Measurements from ENCODE around the gene IGF2BP2. TPM values are rescaled to one million over a fixed set of nuclear protein-coding genes. Genes with fewer than 3 reads are reported as not detected.

The IGF2BP2 gene
- polyA plus RNA-seq, 1 experiment = 9.9 TPM

DNA sequence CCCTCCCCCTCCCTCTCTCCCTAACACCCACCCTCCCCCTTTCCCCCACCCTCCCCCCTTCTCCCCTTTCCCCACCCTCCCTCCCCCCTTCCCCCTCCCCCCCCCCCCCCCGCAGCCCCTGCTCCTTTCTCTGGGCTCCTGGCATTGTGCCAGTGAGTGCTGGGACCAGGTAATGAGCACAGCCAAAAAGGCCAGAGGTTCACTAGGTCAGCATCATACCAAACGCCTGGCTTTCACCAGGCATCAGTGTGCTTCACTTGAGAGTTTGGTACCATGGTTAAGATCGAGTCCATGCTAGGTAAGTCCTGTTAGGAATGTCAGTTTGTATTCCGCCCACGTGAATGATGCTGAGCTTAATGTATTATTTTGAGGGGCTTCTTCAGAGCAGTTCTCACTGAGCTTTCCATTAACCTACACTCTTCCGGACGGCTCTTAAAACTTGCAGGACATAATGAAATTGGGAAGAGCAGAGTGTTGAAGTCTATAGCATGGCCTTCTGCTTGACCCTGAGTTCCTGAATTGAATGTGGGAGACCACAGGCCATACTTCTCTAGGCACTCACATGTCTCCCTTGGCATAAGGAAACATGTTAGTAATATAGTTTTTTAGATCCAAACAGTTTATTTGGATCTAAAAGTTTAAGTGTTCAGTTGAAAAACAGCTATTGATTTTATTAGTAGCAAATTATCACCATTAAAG, 193.2 kb downstream of the IGF2BP2 start:
- CTCF ChIA-PET = interaction anchor here (0.7 to 1.4 kb wide), 2 partner anchors 29 to 349 kb away, joined by 4 to 6 read pairs; no protein-coding TSS in a partner anchor

DNA sequence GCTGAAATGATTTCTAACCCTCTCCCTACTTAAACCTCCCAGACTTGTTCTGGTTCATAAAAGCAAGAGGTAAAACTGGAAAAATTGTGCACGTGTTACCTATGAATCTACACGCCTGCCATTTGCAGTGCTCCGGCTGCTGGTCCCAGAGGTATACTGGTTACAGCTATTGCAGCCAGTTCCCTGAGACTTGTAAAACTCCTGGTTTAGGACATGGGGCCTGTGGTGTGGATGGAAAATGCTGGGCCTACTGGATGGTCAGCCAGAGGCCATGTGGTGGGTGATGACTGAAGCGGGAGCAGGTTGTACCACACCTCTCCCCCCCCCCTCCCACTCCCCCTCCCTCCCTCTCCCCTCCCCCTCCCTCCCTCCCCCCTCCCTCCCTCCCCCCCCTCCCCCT, 193.7 kb downstream of the IGF2BP2 start:
- CTCF ChIA-PET = interaction anchor here (1.1 to 1.4 kb wide), 2 partner anchors 29 kb away, joined by 4 read pairs; no protein-coding TSS in a partner anchor
- no peak overlapping the region for H3K4me3 ChIP-seq (ENCODE audit: low read depth, low read length)
- H3K9me3 ChIP-seq (ENCODE audit: control insufficient read depth, insufficient read depth, low read length) = no peaks in the 10 kb centered on the region
- POLR2A ChIA-PET = no interaction called here
- H3K27ac ChIP-seq (ENCODE audit: low read depth, low read length) = no peak overlapping the region
- H3K27me3 ChIP-seq (ENCODE audit: control insufficient read depth, insufficient read depth, low read length) = no peaks in the 10 kb centered on the region
- no peak for DNase-seq (ENCODE audit: low read depth, low spot score)
- TF ChIP-seq, protein P1, sequence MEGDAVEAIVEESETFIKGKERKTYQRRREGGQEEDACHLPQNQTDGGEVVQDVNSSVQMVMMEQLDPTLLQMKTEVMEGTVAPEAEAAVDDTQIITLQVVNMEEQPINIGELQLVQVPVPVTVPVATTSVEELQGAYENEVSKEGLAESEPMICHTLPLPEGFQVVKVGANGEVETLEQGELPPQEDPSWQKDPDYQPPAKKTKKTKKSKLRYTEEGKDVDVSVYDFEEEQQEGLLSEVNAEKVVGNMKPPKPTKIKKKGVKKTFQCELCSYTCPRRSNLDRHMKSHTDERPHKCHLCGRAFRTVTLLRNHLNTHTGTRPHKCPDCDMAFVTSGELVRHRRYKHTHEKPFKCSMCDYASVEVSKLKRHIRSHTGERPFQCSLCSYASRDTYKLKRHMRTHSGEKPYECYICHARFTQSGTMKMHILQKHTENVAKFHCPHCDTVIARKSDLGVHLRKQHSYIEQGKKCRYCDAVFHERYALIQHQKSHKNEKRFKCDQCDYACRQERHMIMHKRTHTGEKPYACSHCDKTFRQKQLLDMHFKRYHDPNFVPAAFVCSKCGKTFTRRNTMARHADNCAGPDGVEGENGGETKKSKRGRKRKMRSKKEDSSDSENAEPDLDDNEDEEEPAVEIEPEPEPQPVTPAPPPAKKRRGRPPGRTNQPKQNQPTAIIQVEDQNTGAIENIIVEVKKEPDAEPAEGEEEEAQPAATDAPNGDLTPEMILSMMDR (IDR thresholded peaks at IDR 0.05; ENCODE audit: low read depth, low read length) = no peak

More for the DNA sequence above, 193.2 kb downstream of the IGF2BP2 start:
- POLR2A ChIA-PET = no interaction called here
- TF ChIP-seq, protein P1 (IDR thresholded peaks at IDR 0.05; ENCODE audit: low read depth, low read length) = no peak
- H3K9me3 ChIP-seq (ENCODE audit: control insufficient read depth, insufficient read depth, low read length) = no peaks in the 10 kb centered on the region
- no peak overlapping the region for H3K4me3 ChIP-seq (ENCODE audit: low read depth, low read length)
- no peak overlapping the region for H3K27ac ChIP-seq (ENCODE audit: low read depth, low read length)
- H3K27me3 ChIP-seq (ENCODE audit: control insufficient read depth, insufficient read depth, low read length) = no peaks in the 10 kb centered on the region
- DNase-seq (ENCODE audit: low read depth, low spot score) = no peak

DNA sequence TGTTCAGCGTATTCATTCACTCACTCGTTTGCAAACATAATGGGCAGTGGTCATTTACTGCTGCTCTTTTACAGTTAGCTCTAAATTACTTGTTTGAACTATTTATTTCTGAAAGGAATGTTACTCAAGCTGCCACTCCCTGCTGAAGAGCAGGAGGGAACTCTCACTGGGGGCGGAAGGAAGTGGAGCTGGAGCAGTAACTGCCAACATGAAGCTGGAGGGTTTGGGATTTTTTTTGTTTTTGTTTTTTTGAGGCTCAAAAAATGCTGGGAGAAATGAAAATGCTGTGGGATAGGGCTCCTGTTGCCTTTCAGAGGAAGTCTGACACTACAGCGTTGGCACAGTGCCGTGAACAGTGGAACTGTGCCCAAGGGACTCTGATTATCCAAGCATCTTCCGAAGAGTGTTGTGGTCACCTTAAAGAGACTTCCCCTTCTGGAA, 194.6 kb downstream of the IGF2BP2 start:
- H3K27ac ChIP-seq (ENCODE audit: low read depth, low read length) = peak overlapping the region; percentile 71
- ChIA-PET CTCF (interaction anchor here (1.1 to 1.4 kb wide), 2 partner anchors 30 to 313 kb away, joined by 3 to 4 read pairs; no protein-coding TSS in a partner anchor), POLR2A (no interaction called here)
- DNase-seq (ENCODE audit: low read depth, low spot score) = no peak
- no peaks in the 10 kb centered on the region for H3K27me3 ChIP-seq (ENCODE audit: control insufficient read depth, insufficient read depth, low read length)
- H3K9me3 ChIP-seq (ENCODE audit: control insufficient read depth, insufficient read depth, low read length) = no peaks in the 10 kb centered on the region
- TF ChIP-seq, protein P1 (IDR thresholded peaks at IDR 0.05; ENCODE audit: low read depth, low read length) = no peak
- H3K4me3 ChIP-seq (ENCODE audit: low read depth, low read length) = no peak overlapping the region

DNA sequence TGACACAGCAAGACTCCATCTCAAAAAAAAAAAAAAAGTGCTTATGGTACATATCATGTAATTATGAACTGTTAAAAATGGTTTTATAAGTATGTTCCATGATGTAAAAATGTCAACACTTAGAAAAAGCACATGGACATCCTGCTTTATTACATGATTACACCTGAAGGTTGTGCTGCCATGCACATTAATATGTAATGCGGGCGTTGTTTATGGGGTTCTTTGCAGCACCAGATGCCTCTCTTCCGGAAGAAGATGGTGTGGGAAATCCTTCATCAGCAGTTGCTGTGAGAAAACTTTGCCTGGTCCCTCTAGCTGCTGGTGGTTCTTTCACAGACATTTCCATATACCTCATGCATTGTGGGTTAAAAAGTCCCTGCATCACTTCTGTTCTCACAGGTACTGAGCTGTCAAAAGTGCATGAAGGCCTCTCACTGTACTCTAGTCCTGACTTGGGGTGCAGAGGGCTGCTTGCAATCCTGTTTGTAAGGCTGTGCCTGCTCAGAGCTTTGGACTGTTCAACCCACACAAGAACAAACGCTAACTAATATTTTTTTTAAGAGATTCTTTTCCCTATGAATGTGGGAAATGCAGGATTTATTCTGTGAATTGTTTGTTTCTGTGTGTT, 195.2 kb downstream of the IGF2BP2 start:
- H3K27ac ChIP-seq (ENCODE audit: low read depth, low read length) = no peak overlapping the region
- ChIA-PET POLR2A (no interaction called here), CTCF (interaction anchor here (1.4 kb wide), 1 partner anchor 314 kb away, joined by 3 read pairs; no protein-coding TSS in a partner anchor)
- no peak overlapping the region for H3K4me3 ChIP-seq (ENCODE audit: low read depth, low read length)
- H3K27me3 ChIP-seq (ENCODE audit: control insufficient read depth, insufficient read depth, low read length) = no peaks in the 10 kb centered on the region
- DNase-seq (ENCODE audit: low read depth, low spot score) = no peak
- TF ChIP-seq, protein P1 (IDR thresholded peaks at IDR 0.05; ENCODE audit: low read depth, low read length) = no peak
- H3K9me3 ChIP-seq (ENCODE audit: control insufficient read depth, insufficient read depth, low read length) = no peaks in the 10 kb centered on the region

DNA sequence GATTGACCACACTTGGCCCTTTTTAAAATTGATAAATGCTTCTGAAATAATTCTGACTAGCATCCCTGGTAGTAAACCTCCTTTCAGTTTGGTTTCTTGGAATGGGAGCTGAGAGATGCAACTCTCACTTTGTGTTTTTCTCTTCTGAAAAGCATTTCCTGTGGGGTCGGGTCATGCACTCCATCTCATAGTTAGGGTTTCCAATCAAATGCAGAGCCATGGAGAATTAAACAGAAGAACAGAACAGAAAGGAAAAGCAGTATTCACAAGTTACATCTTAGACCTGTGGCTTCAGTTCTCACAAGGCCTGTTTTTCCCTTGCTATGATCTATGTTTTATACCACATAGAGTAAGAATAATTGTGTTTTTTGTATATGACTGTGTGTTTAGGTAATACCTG, 199.1 kb downstream of the IGF2BP2 start:
- CTCF ChIA-PET = interaction anchor here (1.0 kb wide), 1 partner anchor 50 kb away, joined by 3 read pairs; no protein-coding TSS in a partner anchor
- H3K27me3 ChIP-seq (ENCODE audit: control insufficient read depth, insufficient read depth, low read length) = no peaks in the 10 kb centered on the region
- POLR2A ChIA-PET = no interaction called here

More for the DNA sequence above, 199.1 kb downstream of the IGF2BP2 start:
- no peak overlapping the region for H3K4me3 ChIP-seq (ENCODE audit: low read depth, low read length)
- no peaks in the 10 kb centered on the region for H3K9me3 ChIP-seq (ENCODE audit: control insufficient read depth, insufficient read depth, low read length)
- TF ChIP-seq, protein P1 (IDR thresholded peaks at IDR 0.05; ENCODE audit: low read depth, low read length) = no peak
- H3K27ac ChIP-seq (ENCODE audit: low read depth, low read length) = no peak overlapping the region
- no peak for DNase-seq (ENCODE audit: low read depth, low spot score)

Data from AG04450 (cell line).